Liver (tissue), 3 donors: ENCODE measurements around the gene GALNT17.

Source experiments
- EGR1 ChIP-seq, 2 donors: IDR thresholded peaks; 2 replicates each; pipeline ENCODE4 v1.6.1; 2016 to 2018; ENCODE audit warnings: antibody characterized with exemption in 2 of 2, low read depth in 2 of 2
- HNF4A ChIP-seq, 2 donors: conservative IDR thresholded peaks; 2 replicates each; pipeline ENCODE4 v1.6.1; 2016; ENCODE audit warnings: antibody characterized with exemption in 2 of 2, mild to moderate bottlenecking in 2 of 2
- JUND ChIP-seq, 2 donors: IDR thresholded peaks; 2 replicates each; pipeline ENCODE4 v1.6.1; 2016; ENCODE audit warnings: antibody characterized with exemption in 2 of 2
- NR2F2 ChIP-seq: IDR thresholded peaks from 2 replicates; pipeline ENCODE4 v1.6.1; 2016; ENCODE audit warnings: antibody characterized with exemption
- RAD21 ChIP-seq, 2 donors: IDR thresholded peaks; 2 replicates each; pipeline ENCODE4 v1.6.1; 2016; ENCODE audit warnings: antibody characterized with exemption in 2 of 2, mild to moderate bottlenecking in 2 of 2
- SP1 ChIP-seq: IDR thresholded peaks from 2 replicates; pipeline ENCODE4 v1.6.1; 2018; ENCODE audit warnings: antibody characterized with exemption, mild to moderate bottlenecking
- TAF1 ChIP-seq: conservative IDR thresholded peaks from 2 replicates; pipeline ENCODE4 v1.6.1; 2016; ENCODE audit warnings: antibody characterized with exemption, mild to moderate bottlenecking
- YY1 ChIP-seq: IDR thresholded peaks from 2 replicates; pipeline ENCODE4 v1.6.1; 2016; ENCODE audit warnings: antibody characterized with exemption, mild to moderate bottlenecking
- TF ChIP-seq, protein P1 (sequence below): fragments of 150-350 bp; IDR thresholded peaks from 2 replicates; pipeline ENCODE4 v1.5.1; 2017; ENCODE audit warnings: improper control_type of control experiment, low read depth, low read length; ENCODE audit not compliant: missing input control
- TF ChIP-seq, protein P2 (sequence below): IDR thresholded peaks from 2 replicates; pipeline ENCODE4 v1.6.1; 2016; ENCODE audit warnings: antibody characterized with exemption, mild to moderate bottlenecking
- TF ChIP-seq, protein P3 (sequence below): IDR thresholded peaks from 2 replicates; pipeline ENCODE4 v1.6.1; 2016; ENCODE audit warnings: antibody characterized with exemption
- TF ChIP-seq, protein P4 (sequence below): IDR thresholded peaks from 2 replicates; pipeline ENCODE4 v1.6.1; 2016; ENCODE audit warnings: antibody characterized with exemption
- TF ChIP-seq, protein P5 (sequence below): IDR thresholded peaks from 2 replicates; pipeline ENCODE4 v1.6.1; 2016; ENCODE audit warnings: antibody characterized with exemption
- donor health status: healthy.
- donor health status: healthy.

DNA sequence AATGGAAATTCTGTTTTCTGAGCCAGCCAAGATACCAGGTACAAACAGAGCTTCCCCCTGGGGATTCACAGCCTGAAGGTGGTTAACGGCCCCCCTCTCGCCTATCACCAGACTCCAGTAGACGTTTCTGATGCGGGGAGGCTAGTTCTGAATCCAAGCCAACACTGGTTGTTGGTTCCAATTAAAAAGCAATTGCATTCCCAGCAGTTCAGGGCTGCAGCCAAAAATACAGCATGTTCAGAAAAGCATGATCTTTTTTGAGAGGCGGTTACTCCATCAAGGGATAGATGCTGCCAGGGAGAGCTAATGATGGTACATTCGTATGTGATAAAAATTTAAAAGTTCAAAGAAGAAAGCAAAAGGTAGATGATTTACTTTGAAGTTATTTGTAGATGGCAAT, 481.0 kb downstream of the GALNT17 start:
- TF ChIP-seq, protein P1, sequence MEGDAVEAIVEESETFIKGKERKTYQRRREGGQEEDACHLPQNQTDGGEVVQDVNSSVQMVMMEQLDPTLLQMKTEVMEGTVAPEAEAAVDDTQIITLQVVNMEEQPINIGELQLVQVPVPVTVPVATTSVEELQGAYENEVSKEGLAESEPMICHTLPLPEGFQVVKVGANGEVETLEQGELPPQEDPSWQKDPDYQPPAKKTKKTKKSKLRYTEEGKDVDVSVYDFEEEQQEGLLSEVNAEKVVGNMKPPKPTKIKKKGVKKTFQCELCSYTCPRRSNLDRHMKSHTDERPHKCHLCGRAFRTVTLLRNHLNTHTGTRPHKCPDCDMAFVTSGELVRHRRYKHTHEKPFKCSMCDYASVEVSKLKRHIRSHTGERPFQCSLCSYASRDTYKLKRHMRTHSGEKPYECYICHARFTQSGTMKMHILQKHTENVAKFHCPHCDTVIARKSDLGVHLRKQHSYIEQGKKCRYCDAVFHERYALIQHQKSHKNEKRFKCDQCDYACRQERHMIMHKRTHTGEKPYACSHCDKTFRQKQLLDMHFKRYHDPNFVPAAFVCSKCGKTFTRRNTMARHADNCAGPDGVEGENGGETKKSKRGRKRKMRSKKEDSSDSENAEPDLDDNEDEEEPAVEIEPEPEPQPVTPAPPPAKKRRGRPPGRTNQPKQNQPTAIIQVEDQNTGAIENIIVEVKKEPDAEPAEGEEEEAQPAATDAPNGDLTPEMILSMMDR: no peak
- no peak for TF ChIP-seq SP1
- TF ChIP-seq, protein P2, sequence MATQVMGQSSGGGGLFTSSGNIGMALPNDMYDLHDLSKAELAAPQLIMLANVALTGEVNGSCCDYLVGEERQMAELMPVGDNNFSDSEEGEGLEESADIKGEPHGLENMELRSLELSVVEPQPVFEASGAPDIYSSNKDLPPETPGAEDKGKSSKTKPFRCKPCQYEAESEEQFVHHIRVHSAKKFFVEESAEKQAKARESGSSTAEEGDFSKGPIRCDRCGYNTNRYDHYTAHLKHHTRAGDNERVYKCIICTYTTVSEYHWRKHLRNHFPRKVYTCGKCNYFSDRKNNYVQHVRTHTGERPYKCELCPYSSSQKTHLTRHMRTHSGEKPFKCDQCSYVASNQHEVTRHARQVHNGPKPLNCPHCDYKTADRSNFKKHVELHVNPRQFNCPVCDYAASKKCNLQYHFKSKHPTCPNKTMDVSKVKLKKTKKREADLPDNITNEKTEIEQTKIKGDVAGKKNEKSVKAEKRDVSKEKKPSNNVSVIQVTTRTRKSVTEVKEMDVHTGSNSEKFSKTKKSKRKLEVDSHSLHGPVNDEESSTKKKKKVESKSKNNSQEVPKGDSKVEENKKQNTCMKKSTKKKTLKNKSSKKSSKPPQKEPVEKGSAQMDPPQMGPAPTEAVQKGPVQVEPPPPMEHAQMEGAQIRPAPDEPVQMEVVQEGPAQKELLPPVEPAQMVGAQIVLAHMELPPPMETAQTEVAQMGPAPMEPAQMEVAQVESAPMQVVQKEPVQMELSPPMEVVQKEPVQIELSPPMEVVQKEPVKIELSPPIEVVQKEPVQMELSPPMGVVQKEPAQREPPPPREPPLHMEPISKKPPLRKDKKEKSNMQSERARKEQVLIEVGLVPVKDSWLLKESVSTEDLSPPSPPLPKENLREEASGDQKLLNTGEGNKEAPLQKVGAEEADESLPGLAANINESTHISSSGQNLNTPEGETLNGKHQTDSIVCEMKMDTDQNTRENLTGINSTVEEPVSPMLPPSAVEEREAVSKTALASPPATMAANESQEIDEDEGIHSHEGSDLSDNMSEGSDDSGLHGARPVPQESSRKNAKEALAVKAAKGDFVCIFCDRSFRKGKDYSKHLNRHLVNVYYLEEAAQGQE: no peak
- TF ChIP-seq, protein P3, sequence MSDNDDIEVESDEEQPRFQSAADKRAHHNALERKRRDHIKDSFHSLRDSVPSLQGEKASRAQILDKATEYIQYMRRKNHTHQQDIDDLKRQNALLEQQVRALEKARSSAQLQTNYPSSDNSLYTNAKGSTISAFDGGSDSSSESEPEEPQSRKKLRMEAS: no peak
- no peak for TF ChIP-seq TAF1
- TF ChIP-seq RAD21 (IDR thresholded peaks at IDR 0.05): no peak
- no peak for TF ChIP-seq JUND (IDR thresholded peaks at IDR 0.05)
- TF ChIP-seq, protein P4, sequence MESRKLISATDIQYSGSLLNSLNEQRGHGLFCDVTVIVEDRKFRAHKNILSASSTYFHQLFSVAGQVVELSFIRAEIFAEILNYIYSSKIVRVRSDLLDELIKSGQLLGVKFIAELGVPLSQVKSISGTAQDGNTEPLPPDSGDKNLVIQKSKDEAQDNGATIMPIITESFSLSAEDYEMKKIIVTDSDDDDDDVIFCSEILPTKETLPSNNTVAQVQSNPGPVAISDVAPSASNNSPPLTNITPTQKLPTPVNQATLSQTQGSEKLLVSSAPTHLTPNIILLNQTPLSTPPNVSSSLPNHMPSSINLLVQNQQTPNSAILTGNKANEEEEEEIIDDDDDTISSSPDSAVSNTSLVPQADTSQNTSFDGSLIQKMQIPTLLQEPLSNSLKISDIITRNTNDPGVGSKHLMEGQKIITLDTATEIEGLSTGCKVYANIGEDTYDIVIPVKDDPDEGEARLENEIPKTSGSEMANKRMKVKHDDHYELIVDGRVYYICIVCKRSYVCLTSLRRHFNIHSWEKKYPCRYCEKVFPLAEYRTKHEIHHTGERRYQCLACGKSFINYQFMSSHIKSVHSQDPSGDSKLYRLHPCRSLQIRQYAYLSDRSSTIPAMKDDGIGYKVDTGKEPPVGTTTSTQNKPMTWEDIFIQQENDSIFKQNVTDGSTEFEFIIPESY: no peak
- TF ChIP-seq, protein P5, sequence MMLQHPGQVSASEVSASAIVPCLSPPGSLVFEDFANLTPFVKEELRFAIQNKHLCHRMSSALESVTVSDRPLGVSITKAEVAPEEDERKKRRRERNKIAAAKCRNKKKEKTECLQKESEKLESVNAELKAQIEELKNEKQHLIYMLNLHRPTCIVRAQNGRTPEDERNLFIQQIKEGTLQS: no peak
- TF ChIP-seq YY1: no peak
- no peak for TF ChIP-seq HNF4A (conservative IDR thresholded peaks at IDR 0.05)
- no peak for TF ChIP-seq EGR1 (IDR thresholded peaks at IDR 0.05; ENCODE audit: low read depth in 2 of 2)
- TF ChIP-seq NR2F2: no peak
